ENCODE results near the gene LRRFIP1.

LRRFIP1 gene

GRCh38 chr2:237615631-237616249 lies 11.6 kb upstream of the LRRFIP1 start:
- Histone ChIP-seq H3K27me3 (ENCODE audit: insufficient read depth, poor library complexity, severe bottlenecking) (peaks cover 3% of the 10 kb centered on the region), H3K27ac (replicated peaks) (no peak overlapping the region), H3K4me3 (replicated peaks; ENCODE audit: insufficient read depth, low read length) (no peak overlapping the region)
- no peak for DNase-seq (ENCODE audit: low read depth in 1 of 2, low spot score in 1 of 2)
- TF ChIP-seq POLR2AphosphoS5 (IDR thresholded peaks at IDR 0.05; ENCODE audit: low read depth) (no peak), GABPA (IDR thresholded peaks at IDR 0.05; ENCODE audit: low read depth) (no peak), REST (IDR thresholded peaks at IDR 0.05; ENCODE audit: insufficient replicate concordance, low read depth) (no peak), CTCF (IDR thresholded peaks at IDR 0.05; ENCODE audit: insufficient read depth, low read length) (no peak), SPI1 (IDR thresholded peaks at IDR 0.05; ENCODE audit: borderline replicate concordance, low read depth) (no peak)

- H3K27ac ChIP-seq (replicated peaks), result no peak overlapping the region
- TF ChIP-seq SPI1 (IDR thresholded peaks at IDR 0.05; ENCODE audit: borderline replicate concordance, low read depth) (no peak), REST (IDR thresholded peaks at IDR 0.05; ENCODE audit: insufficient replicate concordance, low read depth) (no peak), POLR2AphosphoS5 (IDR thresholded peaks at IDR 0.05; ENCODE audit: low read depth) (no peak), CTCF (IDR thresholded peaks at IDR 0.05; ENCODE audit: insufficient read depth, low read length) (no peak), GABPA (IDR thresholded peaks at IDR 0.05; ENCODE audit: low read depth) (no peak)
- no peak overlapping the region for H3K4me3 ChIP-seq (replicated peaks; ENCODE audit: insufficient read depth, low read length)
These were observed 11.0 kb upstream of the LRRFIP1 start for GRCh38 chr2:237616373-237616733.

GRCh38 chr2:237616734-237617586 lies 10.4 kb upstream of the LRRFIP1 start:
- H3K27ac ChIP-seq (replicated peaks), result no peak overlapping the region
- DNase-seq (ENCODE audit: low read depth in 1 of 2, low spot score in 1 of 2), result no peak

More at GRCh38 chr2:237616373-237616733, 11.0 kb upstream of the LRRFIP1 start:
- no peak for DNase-seq (ENCODE audit: low read depth in 1 of 2, low spot score in 1 of 2)
- H3K27me3 ChIP-seq (ENCODE audit: insufficient read depth, poor library complexity, severe bottlenecking), result peaks cover 3% of the 10 kb centered on the region

More at GRCh38 chr2:237616734-237617586, 10.4 kb upstream of the LRRFIP1 start:
- H3K4me3 ChIP-seq (replicated peaks; ENCODE audit: insufficient read depth, low read length), result no peak overlapping the region
- peaks cover 8% of the 10 kb centered on the region for H3K27me3 ChIP-seq (ENCODE audit: insufficient read depth, poor library complexity, severe bottlenecking)
- TF ChIP-seq SPI1 (IDR thresholded peaks at IDR 0.05; ENCODE audit: borderline replicate concordance, low read depth) (no peak), GABPA (IDR thresholded peaks at IDR 0.05; ENCODE audit: low read depth) (no peak), REST (IDR thresholded peaks at IDR 0.05; ENCODE audit: insufficient replicate concordance, low read depth) (no peak), POLR2AphosphoS5 (IDR thresholded peaks at IDR 0.05; ENCODE audit: low read depth) (no peak), CTCF (IDR thresholded peaks at IDR 0.05; ENCODE audit: insufficient read depth, low read length) (no peak)
